Measurements from ENCODE around the gene MAP2K5. TPM values are rescaled to one million over a fixed set of nuclear protein-coding genes. Genes with fewer than 3 reads are reported as not detected.

The MAP2K5 gene
- total RNA-seq, 6 experiments from 2014 or later, result 5.0 to 11.6 (median 8.8) TPM

GRCh38 chr15:67512140-67512539 is 30.4 kb upstream of the MAP2K5 start:
- H3K27me3 ChIP-seq, result no peaks in the 10 kb centered on the region
- DNase-seq, result no peak
- H3K4me3 ChIP-seq, result no peak overlapping the region
- no peak for ATAC-seq
- H3K27ac ChIP-seq, result no peak overlapping the region
- no peaks in the 10 kb centered on the region for H3K4me1 ChIP-seq
- no peaks in the 10 kb centered on the region for H3K9me3 ChIP-seq
- intact Hi-C loops (cut with DNase I), result no loop called here
- TF ChIP-seq POLR2A (IDR thresholded peaks at IDR 0.05) (no peak), CTCF (IDR thresholded peaks at IDR 0.05) (no peak)
- 41% methylated on average over 3 of the region's 3 CpGs for whole genome bisulfite sequencing (ENCODE audit: insufficient coverage, low coverage, low lambda C conversion rate, missing lambda C conversion rate)
- H3K36me3 ChIP-seq, result peaks cover 0 to 15% (median 0%) of the 10 kb centered on the region in 4 donors

- DNase-seq (no peak), ATAC-seq (no peak)
- intact Hi-C loops (cut with DNase I), result no loop called here
Observed at GRCh38 chr15:67512933-67513714, 29.4 kb upstream of the MAP2K5 start.

GRCh38 chr15:67515090-67515489 is 27.4 kb upstream of the MAP2K5 start:
- WGBS (ENCODE audit: insufficient coverage, low coverage, low lambda C conversion rate, missing lambda C conversion rate), result 100% methylated on average over 3 of the region's 3 CpGs
- Histone ChIP-seq H3K27me3 (no peaks in the 10 kb centered on the region), H3K4me1 (peaks cover 0 to 2% (median 0%) of the 10 kb centered on the region in 4 donors), H3K4me3 (no peak overlapping the region), H3K27ac (no peak overlapping the region), H3K36me3 (peaks cover 0 to 15% (median 0%) of the 10 kb centered on the region in 4 donors), H3K9me3 (no peaks in the 10 kb centered on the region)
- TF ChIP-seq POLR2A (IDR thresholded peaks at IDR 0.05) (no peak), CTCF (IDR thresholded peaks at IDR 0.05) (no peak)
- intact Hi-C loops (cut with DNase I), result no loop called here
- DNase-seq (no peak), ATAC-seq (no peak)

More at GRCh38 chr15:67512933-67513714, 29.4 kb upstream of the MAP2K5 start:
- H3K9me3 ChIP-seq, result no peaks in the 10 kb centered on the region
- no peaks in the 10 kb centered on the region for H3K27me3 ChIP-seq
- WGBS (ENCODE audit: insufficient coverage, low coverage, low lambda C conversion rate, missing lambda C conversion rate), result 85% methylated on average over 9 of the region's 9 CpGs
- peaks cover 0 to 15% (median 0%) of the 10 kb centered on the region in 4 donors for H3K36me3 ChIP-seq
- no peak overlapping the region for H3K4me3 ChIP-seq
- H3K4me1 ChIP-seq, result no peaks in the 10 kb centered on the region
- TF ChIP-seq CTCF (IDR thresholded peaks at IDR 0.05), result no peak
- no peak for TF ChIP-seq POLR2A (IDR thresholded peaks at IDR 0.05)
- H3K27ac ChIP-seq, result no peak overlapping the region

- 100% methylated on average over 2 of the region's 2 CpGs for WGBS (ENCODE audit: insufficient coverage, low coverage, low lambda C conversion rate, missing lambda C conversion rate)
- H3K4me3 ChIP-seq, result no peak overlapping the region
- H3K27ac ChIP-seq, result no peak overlapping the region
- no peak for TF ChIP-seq CTCF (IDR thresholded peaks at IDR 0.05)
- TF ChIP-seq POLR2A (IDR thresholded peaks at IDR 0.05), result no peak
- DNase-seq (no peak), ATAC-seq (no peak)
- peaks cover 0 to 15% (median 0%) of the 10 kb centered on the region in 4 donors for H3K36me3 ChIP-seq
- no peaks in the 10 kb centered on the region for H3K9me3 ChIP-seq
- intact Hi-C loops (cut with DNase I), result no loop called here
- H3K4me1 ChIP-seq, result peaks cover 0 to 5% (median 0%) of the 10 kb centered on the region in 4 donors
- no peaks in the 10 kb centered on the region for H3K27me3 ChIP-seq
Observed at GRCh38 chr15:67515557-67515956, 26.9 kb upstream of the MAP2K5 start.

Data from right lobe of liver (tissue), 6 donors.